Activated B cell treated with CpG ODN at 0.5 μM for 24 hours (primary cell): ENCODE measurements around the gene POLR3GL. TPM values are rescaled to one million over a fixed set of nuclear protein-coding genes. Genes with fewer than 3 reads are reported as not detected.

ENCODE experiments used
- ATAC-seq: fragments of 200-7000 bp; cut with Tn5 transposase; one replicate; pipeline ENCODE4 v1.10.0; 2021; ENCODE audit warnings: low read depth, mild to moderate bottlenecking, moderate library complexity
- CTCF ChIA-PET: fragments of 350-600 bp; sonication (Branson Sonifier 250); formaldehyde crosslinking; loops from one replicate; lab custom pipeline; 2021; ENCODE audit warnings: antibody characterized with exemption; lab: Charles Lee
- POLR2A ChIA-PET: fragments of 350-600 bp; sonication (Branson Sonifier 250); formaldehyde crosslinking; loops from one replicate; lab custom pipeline; 2021; ENCODE audit warnings: antibody characterized with exemption; lab: Charles Lee
- DNase-seq: peaks from one replicate; pipeline ENCODE4 v3.0.0; 2022
- H3K27ac Mint-ChIP-seq: one replicate; pipeline ENCODE4 v1.8.0; 2020; ENCODE audit warnings: mixed read lengths
- H3K27me3 Mint-ChIP-seq: one replicate; pipeline ENCODE4 v1.8.0; 2021; ENCODE audit warnings: mixed read lengths
- H3K36me3 Mint-ChIP-seq: one replicate; pipeline ENCODE4 v1.8.0; 2021; ENCODE audit warnings: low read depth, mixed read lengths
- H3K4me1 Mint-ChIP-seq: one replicate; pipeline ENCODE4 v1.8.0; 2021; ENCODE audit warnings: mixed read lengths
- H3K4me3 Mint-ChIP-seq: one replicate; pipeline ENCODE4 v1.8.0; 2020; ENCODE audit warnings: mild to moderate bottlenecking, mixed read lengths
- H3K9me3 Mint-ChIP-seq: one replicate; pipeline ENCODE4 v1.8.0; 2020; ENCODE audit warnings: mixed read lengths
- CTCF ChIP-seq: fragments of 200-600 bp; IDR thresholded peaks from one replicate; pipeline ENCODE4 v1.8.0; 2022; ENCODE audit warnings: antibody characterized with exemption, mild to moderate bottlenecking
- intact Hi-C: fragments of 100-400 bp; cut with micrococcal nuclease; formaldehyde crosslinking; loops from one replicate; pipeline ENCODE4 v1.15.1; 2024
- total RNA-seq: library from RNA; stranded (reverse); gene quantifications from 2 replicates; pipeline ENCODE4 v1.2.3, GENCODE V29; 2022

The POLR3GL gene
- total RNA-seq, 1 donor from 2014 or later = 22.7 TPM

GRCh38 chr1:145995964-145996432 lies 31.5 kb downstream of the POLR3GL start:
- H3K4me3 Mint-ChIP-seq = peak overlapping the region; percentile 88
- ChIA-PET POLR2A (interaction anchor here (0.6 to 12.7 kb wide), 15 partner anchors 9 to 172 kb away, joined by 3 to 579 read pairs (median 16); partner anchors contain the start of genes ANKRD34A, LIX1L, NUDT17 and PEX11B), CTCF (interaction anchor here (3.0 to 4.0 kb wide), 2 partner anchors 11 to 18 kb away, joined by 9 to 52 read pairs; no protein-coding TSS in a partner anchor)
- DNase-seq (no peak), ATAC-seq (no peak)
- peaks cover 75% of the 10 kb centered on the region for H3K4me1 Mint-ChIP-seq
- no peak for TF ChIP-seq CTCF
- intact Hi-C loops = loop anchor here (1.0 to 5.0 kb wide), 5 partner anchors 8 to 69 kb away; partner anchors contain the start of genes ANKRD34A, POLR3GL and RBM8A
- peak overlapping the region; percentile 97 for H3K27ac Mint-ChIP-seq
- peaks cover 54% of the 10 kb centered on the region for H3K36me3 Mint-ChIP-seq
- no peaks in the 10 kb centered on the region for H3K9me3 Mint-ChIP-seq
- H3K27me3 Mint-ChIP-seq = no peaks in the 10 kb centered on the region

- peak within 1 kb of the TSS; percentile 97 for H3K27ac Mint-ChIP-seq
Observed at GRCh38 chr1:145996433-145997015, 32.0 kb downstream of the POLR3GL start, which contains the start of gene TXNIP. Gene TXNIP (minus strand): TSS chr1:145996579. CDS start chr1:145996266, 313 bp downstream.

GRCh38 chr1:145997016-145997717 lies 32.7 kb downstream of the POLR3GL start:
- Mint-ChIP-seq H3K36me3 (peaks cover 46% of the 10 kb centered on the region), H3K27ac (peak overlapping the region; percentile 97), H3K9me3 (no peaks in the 10 kb centered on the region), H3K4me1 (peaks cover 74% of the 10 kb centered on the region), H3K4me3 (peak overlapping the region; percentile 88), H3K27me3 (no peaks in the 10 kb centered on the region)
- ChIA-PET POLR2A (interaction anchor here (0.6 to 12.7 kb wide), 17 partner anchors 10 to 152 kb away, joined by 3 to 579 read pairs (median 13); partner anchors contain the start of genes ANKRD34A, LIX1L, NUDT17 and PEX11B), CTCF (interaction anchor here (0.8 to 4.0 kb wide), 4 partner anchors 10 to 39 kb away, joined by 3 to 52 read pairs (median 6); no protein-coding TSS in a partner anchor)
- ATAC-seq (peak; percentile 49), DNase-seq (no peak)
- no peak for TF ChIP-seq CTCF
- intact Hi-C loops = loop anchor here (1.0 to 5.0 kb wide), 3 partner anchors 10 to 42 kb away; partner anchors contain the start of genes ANKRD34A and POLR3GL

More at GRCh38 chr1:145996433-145997015, 32.0 kb downstream of the POLR3GL start, which contains the start of gene TXNIP:
- H3K4me3 Mint-ChIP-seq = peak within 1 kb of the TSS; percentile 88
- no peak for TF ChIP-seq CTCF
- POLR2A ChIA-PET = interaction anchor here (0.6 to 12.7 kb wide), 20 partner anchors 8 to 172 kb away, joined by 3 to 579 read pairs (median 6); partner anchors contain the start of genes ANKRD34A, LIX1L, NUDT17 and PEX11B
- H3K9me3 Mint-ChIP-seq = no peaks in the 10 kb centered on the region
- DNase-seq = peak; percentile 82
- CTCF ChIA-PET = interaction anchor here (0.8 to 4.0 kb wide), 3 partner anchors 11 to 18 kb away, joined by 3 to 52 read pairs (median 9); no protein-coding TSS in a partner anchor
- H3K27me3 Mint-ChIP-seq = no peaks in the 10 kb centered on the region
- peaks cover 53% of the 10 kb centered on the region for H3K36me3 Mint-ChIP-seq
- H3K4me1 Mint-ChIP-seq = peaks cover 74% of the 10 kb centered on the region
- intact Hi-C loops = loop anchor here (1.0 to 5.0 kb wide), 5 partner anchors 8 to 42 kb away; partner anchors contain the start of genes ANKRD34A and POLR3GL
- ATAC-seq = peak; percentile 85

GRCh38 chr1:145997718-145998023 lies 33.2 kb downstream of the POLR3GL start:
- DNase-seq (no peak), ATAC-seq (no peak)
- no peaks in the 10 kb centered on the region for H3K9me3 Mint-ChIP-seq
- no peaks in the 10 kb centered on the region for H3K27me3 Mint-ChIP-seq
- peaks cover 70% of the 10 kb centered on the region for H3K4me1 Mint-ChIP-seq
- ChIA-PET CTCF (interaction anchor here (0.9 to 4.0 kb wide), 4 partner anchors 10 to 39 kb away, joined by 3 to 52 read pairs (median 6); no protein-coding TSS in a partner anchor), POLR2A (interaction anchor here (1.1 to 12.7 kb wide), 13 partner anchors 10 to 139 kb away, joined by 3 to 579 read pairs (median 17); partner anchors contain the start of genes ANKRD34A, LIX1L, PEX11B and PIAS3)
- H3K4me3 Mint-ChIP-seq = peak overlapping the region; percentile 88
- intact Hi-C loops = loop anchor here (1.0 to 5.0 kb wide), 3 partner anchors 10 to 41 kb away; partner anchors contain the start of genes ANKRD34A and POLR3GL
- no peak for TF ChIP-seq CTCF
- H3K36me3 Mint-ChIP-seq = peaks cover 41% of the 10 kb centered on the region
- peak overlapping the region; percentile 97 for H3K27ac Mint-ChIP-seq
